HFFc6 (cell line): ENCODE results near the gene PAXX. TPM values are rescaled to one million over a fixed set of nuclear protein-coding genes. Genes with fewer than 3 reads are reported as not detected.

Experiments used
- DNase-seq: peaks from one replicate; pipeline ENCODE4 v3.0.0-alpha.2; 2018
- H3K27ac Mint-ChIP-seq: 2 replicates; pipeline ENCODE4 v1.8.0; 2020; ENCODE audit warnings: mild to moderate bottlenecking, mixed read lengths
- H3K27me3 Mint-ChIP-seq: 2 replicates; pipeline ENCODE4 v1.8.0; 2021; ENCODE audit warnings: mild to moderate bottlenecking, moderate library complexity, mixed read lengths; ENCODE audit not compliant: insufficient read depth
- H3K36me3 Mint-ChIP-seq: 2 replicates; pipeline ENCODE4 v1.8.0; 2021; ENCODE audit warnings: low read depth, mixed read lengths
- H3K4me1 Mint-ChIP-seq: 2 replicates; pipeline ENCODE4 v1.8.0; 2020; ENCODE audit warnings: low read depth, mixed read lengths
- H3K4me3 Mint-ChIP-seq: 2 replicates; pipeline ENCODE4 v1.8.0; 2020; ENCODE audit warnings: mild to moderate bottlenecking, moderate library complexity, mixed read lengths
- H3K9me3 Mint-ChIP-seq: 2 replicates; pipeline ENCODE4 v1.8.0; 2020; ENCODE audit warnings: mild to moderate bottlenecking, mixed read lengths
- total RNA-seq, 6 experiments: library from RNA; stranded (reverse); fragmentation: NEBNext Ultra II Directional; extraction: Animal tissue kit (Norgen Biotek cat#: 25700); gene quantifications; 2 replicates in 1 of 6; 3 replicates in 5 of 6; pipeline ENCODE4 v1.2.3, GENCODE V29; 2021
- TF ChIP-seq, protein P1 (sequence below): fragments of 200-600 bp; sonication (generic); IDR thresholded peaks from 2 replicates; pipeline ENCODE4 v1.5.0; 2021; ENCODE audit warnings: antibody characterized with exemption, mild to moderate bottlenecking

PAXX gene
- total RNA-seq, 6 experiments from 2014 or later: 26.0 to 42.6 (median 29.0) TPM

DNA sequence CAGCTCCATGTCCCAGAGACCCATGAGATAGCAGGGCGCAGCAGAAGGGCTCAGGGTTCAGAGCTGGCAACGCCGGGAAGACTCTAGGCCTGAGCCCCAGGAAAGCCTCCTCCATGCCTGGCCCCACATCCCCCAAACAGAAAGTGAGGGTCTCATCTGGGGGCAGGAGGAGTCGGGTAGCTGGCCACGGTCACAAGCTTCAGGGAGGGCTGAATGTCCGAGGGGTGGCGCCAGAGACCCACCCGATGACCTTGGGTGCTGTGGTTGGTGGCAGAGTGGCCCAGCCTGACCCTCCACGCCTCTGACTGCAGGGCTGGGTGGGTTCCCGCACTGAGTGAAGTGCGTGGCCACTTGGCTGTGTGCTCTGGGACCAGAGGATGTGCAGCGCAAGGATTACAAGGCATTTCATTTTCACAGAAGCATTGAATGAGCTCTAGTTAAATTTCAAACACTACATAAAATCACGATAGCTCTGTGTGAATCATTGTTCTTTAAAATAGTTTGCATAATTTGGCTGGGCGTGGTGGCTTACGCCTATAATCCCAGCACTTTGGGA, 44.2 kb upstream of the PAXX start:
- peak; percentile 38 for DNase-seq

DNA sequence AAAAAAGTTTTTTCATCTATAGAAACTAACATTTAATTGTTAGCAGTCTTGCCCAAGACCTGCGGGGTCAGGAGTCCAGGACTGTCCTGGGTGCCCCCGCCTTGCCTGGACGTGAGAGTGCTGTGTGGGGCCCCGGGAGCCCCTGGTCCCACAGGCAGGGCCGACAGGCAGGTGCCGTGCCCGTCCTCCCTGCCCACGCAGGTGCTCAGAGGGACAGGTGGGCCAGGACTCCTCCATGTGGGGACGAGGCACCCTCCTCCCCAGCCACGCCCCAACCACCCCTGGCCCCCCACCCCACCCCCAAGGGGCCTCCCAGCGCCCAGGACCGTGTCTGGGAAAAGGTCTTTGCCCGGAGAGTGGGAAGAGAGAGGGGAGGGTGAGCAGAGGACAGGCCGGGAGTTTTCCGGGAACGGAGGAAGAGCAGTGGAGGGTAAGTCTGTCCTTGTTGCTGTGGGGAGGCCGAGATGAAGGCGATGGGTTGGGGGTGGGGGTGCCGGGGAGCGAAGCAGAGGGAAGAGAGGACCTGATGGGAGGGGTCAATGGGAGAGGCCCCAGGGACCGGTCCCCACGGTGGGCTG, 42.9 kb upstream of the PAXX start:
- no peak for DNase-seq
- H3K36me3 Mint-ChIP-seq: no peaks in the 10 kb centered on the region
- no peaks in the 10 kb centered on the region for H3K9me3 Mint-ChIP-seq
- TF ChIP-seq, protein P1, sequence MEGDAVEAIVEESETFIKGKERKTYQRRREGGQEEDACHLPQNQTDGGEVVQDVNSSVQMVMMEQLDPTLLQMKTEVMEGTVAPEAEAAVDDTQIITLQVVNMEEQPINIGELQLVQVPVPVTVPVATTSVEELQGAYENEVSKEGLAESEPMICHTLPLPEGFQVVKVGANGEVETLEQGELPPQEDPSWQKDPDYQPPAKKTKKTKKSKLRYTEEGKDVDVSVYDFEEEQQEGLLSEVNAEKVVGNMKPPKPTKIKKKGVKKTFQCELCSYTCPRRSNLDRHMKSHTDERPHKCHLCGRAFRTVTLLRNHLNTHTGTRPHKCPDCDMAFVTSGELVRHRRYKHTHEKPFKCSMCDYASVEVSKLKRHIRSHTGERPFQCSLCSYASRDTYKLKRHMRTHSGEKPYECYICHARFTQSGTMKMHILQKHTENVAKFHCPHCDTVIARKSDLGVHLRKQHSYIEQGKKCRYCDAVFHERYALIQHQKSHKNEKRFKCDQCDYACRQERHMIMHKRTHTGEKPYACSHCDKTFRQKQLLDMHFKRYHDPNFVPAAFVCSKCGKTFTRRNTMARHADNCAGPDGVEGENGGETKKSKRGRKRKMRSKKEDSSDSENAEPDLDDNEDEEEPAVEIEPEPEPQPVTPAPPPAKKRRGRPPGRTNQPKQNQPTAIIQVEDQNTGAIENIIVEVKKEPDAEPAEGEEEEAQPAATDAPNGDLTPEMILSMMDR: no peak
- peaks cover 10% of the 10 kb centered on the region for H3K4me1 Mint-ChIP-seq
- peak overlapping the region; percentile 84 for H3K4me3 Mint-ChIP-seq
- H3K27ac Mint-ChIP-seq: peak overlapping the region; percentile 74
- H3K27me3 Mint-ChIP-seq: peaks cover 2% of the 10 kb centered on the region; the same call in 1 of the 2 replicates

More for the DNA sequence above, 44.2 kb upstream of the PAXX start:
- H3K27ac Mint-ChIP-seq: peak overlapping the region; percentile 66; the same call in 1 of the 2 replicates
- peak overlapping the region; percentile 14; the same call in 1 of the 2 replicates for H3K4me3 Mint-ChIP-seq
- no peaks in the 10 kb centered on the region for H3K36me3 Mint-ChIP-seq
- TF ChIP-seq, protein P1: peak; percentile 46; the same call in 1 of the 2 replicates
- no peaks in the 10 kb centered on the region for H3K9me3 Mint-ChIP-seq
- H3K27me3 Mint-ChIP-seq: peaks cover 2% of the 10 kb centered on the region; the same call in 1 of the 2 replicates
- H3K4me1 Mint-ChIP-seq: peaks cover 10% of the 10 kb centered on the region

DNA sequence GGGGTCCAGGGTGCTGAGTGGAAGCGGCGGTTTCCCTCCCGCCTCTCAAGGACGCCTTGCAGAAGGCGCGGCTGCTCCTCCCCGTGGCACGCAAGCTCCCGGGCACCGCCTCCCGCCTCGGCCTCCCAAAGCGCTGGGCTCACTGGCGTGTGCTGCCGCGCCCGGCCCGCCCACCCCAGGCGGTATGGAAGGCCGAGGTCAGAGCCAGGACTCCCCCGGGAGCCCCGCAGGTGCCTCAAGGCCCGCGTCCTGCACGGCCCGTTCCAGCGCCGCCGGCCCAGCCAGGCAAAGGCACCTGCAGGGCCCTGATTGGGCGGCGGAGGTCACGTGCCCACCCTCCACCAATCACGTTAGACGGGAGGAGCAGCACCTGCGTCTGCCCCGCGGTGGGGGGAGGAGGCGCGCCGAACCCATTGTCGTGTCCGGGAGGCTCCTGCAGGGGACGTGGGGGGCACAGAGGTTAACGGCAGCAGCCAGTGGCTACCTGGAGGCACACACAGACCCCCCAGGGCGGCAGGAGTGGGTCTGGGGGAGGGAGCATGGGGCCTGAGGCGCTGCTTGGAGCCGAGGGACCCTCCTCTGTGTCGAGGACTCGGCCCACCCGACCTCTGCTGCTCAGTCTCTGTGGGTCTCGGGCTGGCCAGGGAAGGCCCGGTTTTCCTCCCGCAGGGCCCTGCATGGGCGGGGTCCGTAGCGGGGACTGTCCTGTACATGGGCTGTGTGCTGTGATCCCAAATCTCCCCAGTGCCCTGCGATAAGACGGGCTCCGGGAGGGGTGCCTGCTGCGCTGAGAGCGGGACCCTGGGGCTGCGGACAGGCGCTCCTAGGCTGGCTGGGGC, 42.2 kb upstream of the PAXX start:
- Mint-ChIP-seq H3K27me3 (peaks cover 2% of the 10 kb centered on the region), H3K27ac (peak overlapping the region; percentile 74), H3K9me3 (no peaks in the 10 kb centered on the region), H3K36me3 (no peaks in the 10 kb centered on the region), H3K4me1 (peaks cover 5% of the 10 kb centered on the region), H3K4me3 (peak overlapping the region; percentile 84)
- DNase-seq: peak; percentile 70
- TF ChIP-seq, protein P1: no peak

DNA sequence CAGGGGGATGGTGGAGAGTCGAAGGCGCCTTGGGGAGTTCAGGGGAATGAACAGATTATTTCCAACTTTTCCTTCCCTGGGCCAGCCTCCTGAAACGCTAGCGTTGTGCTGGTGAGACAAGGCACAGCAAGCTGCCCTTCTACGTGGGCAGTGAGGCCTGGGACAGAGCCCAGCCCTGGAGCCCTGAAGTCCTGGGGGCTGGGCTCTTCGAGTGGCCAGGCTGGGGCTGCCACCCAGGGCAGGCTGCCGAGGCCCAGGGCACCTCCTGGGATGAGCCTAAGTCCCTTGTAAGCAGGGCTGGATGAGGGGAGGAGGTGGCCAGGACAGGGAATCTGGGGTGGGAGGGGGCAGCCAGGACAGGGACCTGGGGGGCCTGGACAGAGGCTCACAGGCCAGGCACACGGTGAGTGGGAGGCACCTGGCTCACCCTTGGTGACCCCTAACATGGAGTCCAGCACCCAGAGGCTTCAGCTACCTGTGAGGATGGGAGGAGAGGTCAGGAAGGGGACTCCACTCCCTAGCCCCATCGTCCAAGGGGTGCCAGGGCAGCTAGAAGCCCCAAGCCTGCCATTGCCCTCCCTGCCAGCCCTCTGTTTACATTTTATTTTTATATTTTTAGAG, 41.5 kb upstream of the PAXX start:
- no peak overlapping the region for H3K27ac Mint-ChIP-seq
- peak overlapping the region; percentile 79 for H3K4me3 Mint-ChIP-seq
- no peaks in the 10 kb centered on the region for H3K36me3 Mint-ChIP-seq
- no peaks in the 10 kb centered on the region for H3K9me3 Mint-ChIP-seq
- peaks cover 5% of the 10 kb centered on the region; the same call in 1 of the 2 replicates for H3K4me1 Mint-ChIP-seq
- peaks cover 2% of the 10 kb centered on the region for H3K27me3 Mint-ChIP-seq
- DNase-seq: no peak
- TF ChIP-seq, protein P1: no peak

DNA sequence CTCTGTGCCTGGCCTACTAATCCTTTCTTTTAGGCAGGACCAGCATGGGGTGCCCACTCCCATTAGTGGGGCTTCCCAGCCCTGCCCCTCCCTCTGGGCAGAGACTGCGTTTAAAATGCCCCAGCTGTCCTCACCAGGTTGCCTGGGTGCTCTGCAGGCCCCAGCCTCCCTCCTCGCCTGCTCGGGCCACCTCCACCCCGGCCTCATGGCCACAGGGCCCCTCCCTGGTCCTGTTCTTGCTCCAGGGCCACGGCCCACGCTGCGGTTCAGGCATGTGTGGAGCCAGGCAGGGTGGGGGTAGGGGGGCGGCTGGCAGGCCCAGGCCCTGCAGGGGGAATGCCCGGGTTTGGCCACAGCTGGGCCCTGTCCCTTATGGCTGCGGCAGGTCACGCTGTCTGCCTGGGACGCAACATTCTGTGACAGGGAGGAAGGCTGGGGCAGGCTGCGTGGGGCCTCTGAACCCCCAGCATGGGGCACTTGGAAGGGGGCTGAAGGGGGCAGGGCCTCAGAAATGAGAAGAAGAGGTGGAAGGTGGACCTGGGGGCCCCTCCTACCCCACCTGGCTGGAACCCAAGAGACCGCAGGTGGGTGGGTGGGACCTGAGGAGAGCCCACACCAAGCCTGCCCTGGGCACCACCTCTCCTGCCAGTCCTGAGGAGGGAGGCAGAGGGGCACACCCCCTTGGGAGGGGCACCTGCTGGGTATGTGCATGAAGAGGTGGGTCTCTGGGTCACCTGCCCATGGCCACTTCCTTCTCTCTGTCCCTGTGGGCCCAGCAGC, 40.5 kb upstream of the PAXX start, which contains the start of gene LCN12:
LCN12 (plus strand) TSS at position 733 of the 780 bp plus-strand sequence. CDS start 55 bp downstream, outside the sequence.
- H3K36me3 Mint-ChIP-seq: no peaks in the 10 kb centered on the region
- no peak within 1 kb of the TSS for H3K27ac Mint-ChIP-seq
- H3K4me3 Mint-ChIP-seq: no peak within 1 kb of the TSS
- peaks cover 6% of the 10 kb centered on the region; the same call in 1 of the 2 replicates for H3K9me3 Mint-ChIP-seq
- no peak for DNase-seq
- peaks cover 6% of the 10 kb centered on the region for H3K27me3 Mint-ChIP-seq
- H3K4me1 Mint-ChIP-seq: peaks cover 5% of the 10 kb centered on the region; the same call in 1 of the 2 replicates
- TF ChIP-seq, protein P1: no peak
